GM19452 (cell line): ENCODE data around the gene FHIT.

Experiments
- ATAC-seq: cut with Tn5 transposase; IDR thresholded peaks from one replicate; pipeline ENCODE4 v1.9.1; 2021; ENCODE audit not compliant: unreplicated experiment

FHIT gene

DNA sequence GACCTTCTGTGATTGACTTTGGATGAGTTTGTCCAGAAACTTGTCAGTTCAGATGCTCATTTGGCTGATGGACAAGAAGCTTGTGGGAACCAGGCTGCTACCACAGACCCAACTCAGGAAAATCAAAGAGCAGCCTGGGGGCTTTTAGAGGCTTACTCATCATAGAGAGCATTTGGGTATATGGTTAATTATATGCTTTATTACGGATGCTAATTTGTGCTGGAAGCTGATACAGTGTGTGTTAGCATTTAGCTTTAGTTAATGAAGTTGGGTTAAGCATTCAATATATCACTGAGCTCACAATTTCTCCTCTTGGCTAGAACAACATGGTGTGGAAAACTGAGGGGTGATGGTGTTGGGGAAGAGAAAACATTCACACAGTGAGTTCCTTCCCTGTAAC is 1537.2 kb downstream of the FHIT start:
- no peak for ATAC-seq

- ATAC-seq = no peak
These were observed 1540.7 kb downstream of the FHIT start for GRCh38 chr3:59710554-59710953.

GRCh38 chr3:59709702-59710553 is 1541.3 kb downstream of the FHIT start:
- ATAC-seq = no peak

GRCh38 chr3:59708202-59708601 is 1543.0 kb downstream of the FHIT start:
- ATAC-seq = no peak

DNA sequence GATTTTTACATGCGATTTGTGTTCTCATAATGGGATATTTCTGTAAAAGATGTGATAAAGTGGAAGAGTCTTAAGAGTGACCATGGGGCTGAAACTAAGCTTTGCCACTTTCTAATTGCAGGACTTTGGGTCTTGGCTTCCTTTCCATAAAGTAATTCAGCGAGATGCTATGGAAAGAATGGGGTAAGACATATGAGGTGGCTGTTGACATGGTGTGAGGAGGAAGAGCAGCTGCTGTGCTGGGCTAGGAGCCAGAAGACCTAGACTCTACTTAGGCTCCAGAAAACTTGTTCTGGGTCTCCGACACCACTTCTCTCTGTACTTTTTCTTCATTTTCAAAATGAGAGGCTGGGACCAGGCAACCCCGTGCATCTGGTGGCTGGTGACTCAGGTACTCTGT is 1547.0 kb downstream of the FHIT start:
- ATAC-seq = no peak

- no peak for ATAC-seq
These were observed 1551.5 kb downstream of the FHIT start for GRCh38 chr3:59699648-59700320.
